ENCODE measurements around the gene SEC16A.

Gene SEC16A

GRCh38 chr9:136460772-136461325 lies 22.0 kb downstream of the SEC16A start:
- DNase-seq (ENCODE audit: insufficient read length, low spot score) (no peak), FAIRE-seq (no peak)
- no peak for TF ChIP-seq PAX5 (IDR thresholded peaks at IDR 0.05; ENCODE audit: insufficient read depth, low read length, severe bottlenecking)
- no peak for TF ChIP-seq POU2F2 (IDR thresholded peaks at IDR 0.05; ENCODE audit: low read depth, low read length)
- no peak for TF ChIP-seq TAF1 (IDR thresholded peaks at IDR 0.05; ENCODE audit: low read depth, low read length)
- TF ChIP-seq SPI1 (IDR thresholded peaks at IDR 0.05; ENCODE audit: low read depth, low read length) = no peak
- no peak for TF ChIP-seq POLR2AphosphoS5 (IDR thresholded peaks at IDR 0.05; ENCODE audit: low read depth, low read length)
- TF ChIP-seq POLR2A (IDR thresholded peaks at IDR 0.05; ENCODE audit: low read depth, low read length) = no peak

- TF ChIP-seq POLR2AphosphoS5 (IDR thresholded peaks at IDR 0.05; ENCODE audit: low read depth, low read length) = no peak
- TF ChIP-seq POLR2A (IDR thresholded peaks at IDR 0.05; ENCODE audit: low read depth, low read length) = no peak
- no peak for TF ChIP-seq PAX5 (IDR thresholded peaks at IDR 0.05; ENCODE audit: insufficient read depth, low read length, severe bottlenecking)
- TF ChIP-seq POU2F2 (IDR thresholded peaks at IDR 0.05; ENCODE audit: low read depth, low read length) = no peak
- DNase-seq (ENCODE audit: insufficient read length, low spot score) (no peak), FAIRE-seq (no peak)
These were observed 23.4 kb downstream of the SEC16A start for GRCh38 chr9:136459425-136459824.

- no peak for FAIRE-seq
These were observed 25.5 kb downstream of the SEC16A start for GRCh38 chr9:136457326-136457725.

GRCh38 chr9:136456258-136456657 lies 26.6 kb downstream of the SEC16A start:
- no peak for TF ChIP-seq POLR2AphosphoS5 (IDR thresholded peaks at IDR 0.05; ENCODE audit: low read depth, low read length)
- TF ChIP-seq POU2F2 (IDR thresholded peaks at IDR 0.05; ENCODE audit: low read depth, low read length) = no peak
- no peak for TF ChIP-seq POLR2A (IDR thresholded peaks at IDR 0.05; ENCODE audit: low read depth, low read length)
- TF ChIP-seq PAX5 (IDR thresholded peaks at IDR 0.05; ENCODE audit: insufficient read depth, low read length, severe bottlenecking) = no peak
- FAIRE-seq (no peak), DNase-seq (ENCODE audit: insufficient read length, low spot score) (no peak)

More at GRCh38 chr9:136457326-136457725, 25.5 kb downstream of the SEC16A start:
- TF ChIP-seq POLR2AphosphoS5 (IDR thresholded peaks at IDR 0.05; ENCODE audit: low read depth, low read length) = no peak
- TF ChIP-seq POU2F2 (IDR thresholded peaks at IDR 0.05; ENCODE audit: low read depth, low read length) = no peak
- no peak for TF ChIP-seq SPI1 (IDR thresholded peaks at IDR 0.05; ENCODE audit: low read depth, low read length)
- TF ChIP-seq PAX5 (IDR thresholded peaks at IDR 0.05; ENCODE audit: insufficient read depth, low read length, severe bottlenecking) = no peak
- TF ChIP-seq TAF1 (IDR thresholded peaks at IDR 0.05; ENCODE audit: low read depth, low read length) = no peak
- TF ChIP-seq POLR2A (IDR thresholded peaks at IDR 0.05; ENCODE audit: low read depth, low read length) = no peak
- no peak for DNase-seq (ENCODE audit: insufficient read length, low spot score)

- no peak for DNase-seq (ENCODE audit: insufficient read length, low spot score)
- FAIRE-seq = no peak
- TF ChIP-seq PAX5 (IDR thresholded peaks at IDR 0.05; ENCODE audit: insufficient read depth, low read length, severe bottlenecking) (no peak), POLR2A (IDR thresholded peaks at IDR 0.05; ENCODE audit: low read depth, low read length) (0 out of 2 replicates have a peak, but pooled peaks have one; percentile 10)
These were observed 27.5 kb downstream of the SEC16A start for GRCh38 chr9:136455043-136456002.

- no peak for FAIRE-seq
- TF ChIP-seq TAF1 (IDR thresholded peaks at IDR 0.05; ENCODE audit: low read depth, low read length) (no peak), POU2F2 (IDR thresholded peaks at IDR 0.05; ENCODE audit: low read depth, low read length) (no peak), SPI1 (IDR thresholded peaks at IDR 0.05; ENCODE audit: low read depth, low read length) (no peak), PAX5 (IDR thresholded peaks at IDR 0.05; ENCODE audit: insufficient read depth, low read length, severe bottlenecking) (no peak), POLR2A (IDR thresholded peaks at IDR 0.05; ENCODE audit: low read depth, low read length) (no peak), POLR2AphosphoS5 (IDR thresholded peaks at IDR 0.05; ENCODE audit: low read depth, low read length) (no peak)
- DNase-seq (ENCODE audit: insufficient read length, low spot score) = no peak
These were observed 28.6 kb downstream of the SEC16A start for GRCh38 chr9:136454026-136454796.

- TF ChIP-seq POLR2A (IDR thresholded peaks at IDR 0.05; ENCODE audit: low read depth, low read length) (no peak), POLR2AphosphoS5 (IDR thresholded peaks at IDR 0.05; ENCODE audit: low read depth, low read length) (peak; percentile 53; the same call in 1 of the 2 replicates)
- DNase-seq (ENCODE audit: insufficient read length, low spot score) (no peak), FAIRE-seq (no peak)
These were observed 29.5 kb downstream of the SEC16A start for GRCh38 chr9:136453326-136453725.

- TF ChIP-seq SPI1 (IDR thresholded peaks at IDR 0.05; ENCODE audit: low read depth, low read length) = no peak
- no peak for TF ChIP-seq TAF1 (IDR thresholded peaks at IDR 0.05; ENCODE audit: low read depth, low read length)
- no peak for TF ChIP-seq POU2F2 (IDR thresholded peaks at IDR 0.05; ENCODE audit: low read depth, low read length)
- no peak for TF ChIP-seq POLR2AphosphoS5 (IDR thresholded peaks at IDR 0.05; ENCODE audit: low read depth, low read length)
- no peak for TF ChIP-seq PAX5 (IDR thresholded peaks at IDR 0.05; ENCODE audit: insufficient read depth, low read length, severe bottlenecking)
- no peak for TF ChIP-seq POLR2A (IDR thresholded peaks at IDR 0.05; ENCODE audit: low read depth, low read length)
- DNase-seq (ENCODE audit: insufficient read length, low spot score) = no peak
- no peak for FAIRE-seq
These were observed 31.5 kb downstream of the SEC16A start for GRCh38 chr9:136451221-136451877.

GRCh38 chr9:136448655-136449054 lies 34.2 kb downstream of the SEC16A start:
- DNase-seq (ENCODE audit: insufficient read length, low spot score) (no peak), FAIRE-seq (peak; percentile 13)
- no peak for TF ChIP-seq SPI1 (IDR thresholded peaks at IDR 0.05; ENCODE audit: low read depth, low read length)
- no peak for TF ChIP-seq TAF1 (IDR thresholded peaks at IDR 0.05; ENCODE audit: low read depth, low read length)
- TF ChIP-seq POU2F2 (IDR thresholded peaks at IDR 0.05; ENCODE audit: low read depth, low read length) = no peak
- TF ChIP-seq POLR2AphosphoS5 (IDR thresholded peaks at IDR 0.05; ENCODE audit: low read depth, low read length) = no peak
- TF ChIP-seq PAX5 (IDR thresholded peaks at IDR 0.05; ENCODE audit: insufficient read depth, low read length, severe bottlenecking) = no peak
- no peak for TF ChIP-seq POLR2A (IDR thresholded peaks at IDR 0.05; ENCODE audit: low read depth, low read length)
